Measurements from ENCODE around the gene PCSK1.

DNA sequence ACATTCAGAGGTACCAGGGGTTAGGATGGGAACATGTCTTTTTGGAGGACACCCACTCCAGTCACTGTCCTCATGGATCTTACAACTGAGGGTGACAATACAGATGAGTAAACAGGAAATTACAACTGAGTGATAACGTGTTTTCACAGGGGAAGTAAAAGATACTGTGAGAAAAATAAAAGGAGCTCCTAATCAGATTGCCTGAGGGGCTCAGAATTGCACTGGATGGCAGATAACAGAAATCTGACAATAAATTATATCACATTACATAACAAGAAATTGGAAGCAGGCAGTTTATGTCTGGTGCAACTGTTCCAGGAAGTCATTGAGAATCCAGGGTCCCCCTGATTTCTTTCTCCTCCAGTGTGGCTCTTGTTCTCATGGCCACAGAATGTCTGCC lies 40.1 kb upstream of the PCSK1 start:
- TF ChIP-seq POLR2A (IDR thresholded peaks at IDR 0.05; ENCODE audit: low read length) (no peak), RNF2 (IDR thresholded peaks at IDR 0.05; ENCODE audit: borderline replicate concordance, low read depth) (no peak), CHD4 (IDR thresholded peaks at IDR 0.05; ENCODE audit: borderline replicate concordance) (no peak), USF2 (IDR thresholded peaks at IDR 0.05) (no peak), CTCF (IDR thresholded peaks at IDR 0.05) (no peak), MYC (IDR thresholded peaks at IDR 0.05; ENCODE audit: borderline replicate concordance, low read length) (no peak), EHMT2 (IDR thresholded peaks at IDR 0.05; ENCODE audit: low read depth) (no peak), CEBPB (IDR thresholded peaks at IDR 0.05) (no peak), SMC3 (IDR thresholded peaks at IDR 0.05) (no peak), RAD21 (conservative IDR thresholded peaks at IDR 0.05 in 1 of 2, IDR thresholded peaks at IDR 0.05 in 1 of 2) (no peak), GATA3 (IDR thresholded peaks at IDR 0.05; ENCODE audit: borderline replicate concordance) (no peak), ZC3H11A (IDR thresholded peaks at IDR 0.05) (no peak)
